HepG2 (cell line): Measurements from ENCODE around the gene ABCA3. TPM values are rescaled to one million over a fixed set of nuclear protein-coding genes. Genes with fewer than 3 reads are reported as not detected.

Source experiments
- ATAC-seq: fragments of 200-7000 bp; cut with Tn5 transposase; 3 replicates; pipeline ENCODE4 v1.9.1; 2020; ENCODE audit warnings: mild to moderate bottlenecking, moderate library complexity
- BruUV-seq: library from RNA; stranded (reverse); fragments of 400-500 nt; replicated peaks from 2 replicates; lab custom pipeline; 2021; lab: Mats Ljungman, UMichigan
- CTCF ChIA-PET: fragments of 300-600 bp; formaldehyde crosslinking; extraction: SDS; loops from one replicate; lab custom pipeline; 2021; ENCODE audit warnings: low total read pairs, inconsistent platforms, low intra/inter-chr PET ratio; lab: Yijun Ruan, JAX
- POLR2A ChIA-PET: fragments of 350-600 bp; sonication (Branson Sonifier 250); formaldehyde crosslinking; loops from one replicate; lab custom pipeline; 2020; ENCODE audit warnings: antibody characterized with exemption, inconsistent platforms; lab: Yijun Ruan, JAX
- DNase-seq: peaks from one replicate; pipeline ENCODE4 v3.0.0-alpha.2; 2015; ENCODE audit warnings: low spot score
- FAIRE-seq: peaks from 3 replicates; lab custom pipeline; 2011; peaks lifted over from hg19 to GRCh38; lab: Jason Lieb, UNC
- H2AFZ ChIP-seq: one replicate; pipeline ENCODE4 v1.6.1; 2011; ENCODE audit warnings: low read length, inconsistent platforms
- H3K27ac ChIP-seq: fragments of 300-600 bp; 3 replicates; pipeline ENCODE4 v1.8.0; 2011; ENCODE audit warnings: mixed run types, mild to moderate bottlenecking, mixed read lengths, low read length, inconsistent platforms; ENCODE audit not compliant: insufficient read depth; ENCODE audit errors: extremely low read length
- H3K27me3 ChIP-seq, 2 experiments: fragments of 200-600 bp in 1 of 2; 2 replicates in 1 of 2; 3 replicates in 1 of 2; pipeline versions ENCODE4 v1.6.0 to v1.8.0; 2011; ENCODE audit warnings: low read length in 2 of 2, mild to moderate bottlenecking in 2 of 2, moderate library complexity in 2 of 2, inconsistent platforms in 1 of 2; ENCODE audit not compliant: insufficient read depth in 2 of 2, control insufficient read depth in 1 of 2
- H3K36me3 ChIP-seq, 2 experiments: fragments of 200-600 bp in 1 of 2; replicated peaks in 1 of 2; 2 replicates in 1 of 2; 3 replicates in 1 of 2; pipeline versions ENCODE4 v1.5.1 to v1.8.0; 2011; ENCODE audit warnings: low read length in 2 of 2, inconsistent platforms in 1 of 2; ENCODE audit not compliant: insufficient read depth in 2 of 2, control insufficient read depth in 1 of 2
- H3K4me1 ChIP-seq: 2 replicates; pipeline ENCODE4 v1.5.1; 2012; ENCODE audit warnings: low read length, inconsistent platforms; ENCODE audit not compliant: insufficient read depth
- H3K4me2 ChIP-seq: 2 replicates; pipeline ENCODE4 v1.6.0; 2011; ENCODE audit warnings: low read depth, low read length, inconsistent platforms
- H3K4me3 ChIP-seq, 3 experiments: fragments of 200-600 bp in 1 of 3; sonication (generic), shearing (Covaris generic) in 1 of 3; replicated peaks in 1 of 3; 2 replicates each; pipeline ENCODE4 v1.5.1; 2011 to 2016; ENCODE audit warnings: low read length in 3 of 3, inconsistent platforms in 2 of 3, low read depth in 2 of 3, mild to moderate bottlenecking in 2 of 3, control low read depth in 1 of 3, mixed read lengths in 1 of 3; ENCODE audit not compliant: insufficient read depth in 1 of 3
- H3K79me2 ChIP-seq: one replicate; pipeline ENCODE4 v1.6.1; 2011; ENCODE audit warnings: low read length, inconsistent platforms; ENCODE audit not compliant: insufficient read depth
- H3K9ac ChIP-seq: 2 replicates; pipeline ENCODE4 v1.6.0; 2011; ENCODE audit warnings: mild to moderate bottlenecking, low read depth, low read length, inconsistent platforms; ENCODE audit not compliant: insufficient read depth
- H3K9me3 ChIP-seq: 2 replicates; pipeline ENCODE4 v1.5.1; 2012; ENCODE audit warnings: mild to moderate bottlenecking, low read length
- H4K20me1 ChIP-seq: 2 replicates; pipeline ENCODE4 v1.6.0; 2011; ENCODE audit warnings: inconsistent platforms, mild to moderate bottlenecking, low read length, moderate library complexity; ENCODE audit not compliant: insufficient read depth
- FOSL2 ChIP-seq: sonication (generic); formaldehyde crosslinking; IDR thresholded peaks from 2 replicates; pipeline ENCODE4 v1.4.0; 2020; ENCODE audit warnings: missing genetic modification reagents
- GTF3A ChIP-seq: sonication (generic); formaldehyde crosslinking; conservative IDR thresholded peaks from 2 replicates; pipeline ENCODE4 v1.4.0; 2020; ENCODE audit warnings: mild to moderate bottlenecking, missing genetic modification reagents
- HDAC1 ChIP-seq: sonication (generic); formaldehyde crosslinking; IDR thresholded peaks from 2 replicates; pipeline ENCODE4 v1.5.1; 2020; ENCODE audit warnings: mild to moderate bottlenecking, missing genetic modification reagents
- MED8 ChIP-seq: sonication (generic); formaldehyde crosslinking; IDR thresholded peaks from 2 replicates; pipeline ENCODE4 v1.8.1; 2023; ENCODE audit warnings: mild to moderate bottlenecking, missing genetic modification reagents; ENCODE audit not compliant: insufficient replicate concordance
- ZBTB42 ChIP-seq: sonication (generic); formaldehyde crosslinking; IDR thresholded peaks from 2 replicates; pipeline ENCODE4 v1.5.0; 2020; ENCODE audit warnings: mild to moderate bottlenecking, missing genetic modification reagents
- ZFY ChIP-seq: sonication (generic); formaldehyde crosslinking; IDR thresholded peaks from 2 replicates; pipeline ENCODE4 v1.4.0; 2020; ENCODE audit warnings: missing genetic modification reagents
- ZKSCAN5 ChIP-seq: sonication (generic); formaldehyde crosslinking; IDR thresholded peaks from 2 replicates; pipeline ENCODE4 v1.5.1; 2020; ENCODE audit warnings: mild to moderate bottlenecking, missing genetic modification reagents
- ZNF451 ChIP-seq: sonication (generic); formaldehyde crosslinking; IDR thresholded peaks from 2 replicates; pipeline ENCODE4 v1.5.0; 2020; ENCODE audit warnings: mild to moderate bottlenecking, missing genetic modification reagents
- ZNF562 ChIP-seq: sonication (generic); formaldehyde crosslinking; IDR thresholded peaks from 2 replicates; pipeline ENCODE4 v1.8.0; 2022; ENCODE audit warnings: missing genetic modification reagents, borderline replicate concordance
- WGBS: methylation state at CpG from one replicate; pipeline ENCODE4 v1.1.6; 2017; ENCODE audit warnings: low lambda C conversion rate; 5-methylcytosine and 5-hydroxymethylcytosine counted together
- in situ Hi-C: cut with HindIII; loops from 2 replicates; pipeline ENCODE4 v1.10.0; 2017; ENCODE audit warnings: low pct_unique_long_range_greater_than_20kb; ENCODE audit not compliant: extremely low pct_ligation_motif_present
- intact Hi-C: fragments of 100-400 bp; cut with micrococcal nuclease; formaldehyde crosslinking; loops from one replicate; pipeline ENCODE4 v1.10.0; 2022; ENCODE audit not compliant: unreplicated experiment
- polyA plus RNA-seq, 8 experiments: library from polyadenylated mRNA; depleted of rRNA in 3 of 8; stranded (reverse) in 7 of 8; unstranded in 1 of 8; fragments of >200 nt; fragmentation: Illumina TruSeq in 4 of 8; extraction: Trizol in 4 of 8; gene quantifications; 2 replicates each; pipeline versions ENCODE4 v1.2.1 to v1.2.3, GENCODE V29; 2011 to 2016; ENCODE audit warnings: low read depth in 4 of 8, missing spikeins in 1 of 8, mixed read lengths in 1 of 8; ENCODE audit not compliant: insufficient read depth in 1 of 8
- total RNA-seq, 5 experiments: library from RNA; depleted of rRNA; stranded (reverse); fragments of >200 nt; fragmentation: Illumina TruSeq; extraction: Trizol; gene quantifications; 2 replicates each; pipeline ENCODE4 v1.2.3, GENCODE V29; 2016; ENCODE audit warnings: low read depth in 1 of 5
- TF ChIP-seq, protein P1 (sequence below): sonication (generic); formaldehyde crosslinking; IDR thresholded peaks from 2 replicates; pipeline ENCODE4 v1.5.0; 2020; ENCODE audit warnings: missing genetic modification reagents
- TF ChIP-seq, protein P2 (sequence below): sonication (generic); formaldehyde crosslinking; IDR thresholded peaks from 2 replicates; pipeline ENCODE4 v1.4.0; 2020; ENCODE audit warnings: missing genetic modification reagents
- TF ChIP-seq, protein P3 (sequence below): sonication (generic); formaldehyde crosslinking; IDR thresholded peaks from 2 replicates; pipeline ENCODE4 v1.5.0; 2020; ENCODE audit warnings: missing genetic modification reagents

The ABCA3 gene
- total and polyA plus RNA-seq, 2 of the 13 experiments (the other 11 are each of a cell fraction or from before 2014, with no cell fraction given) = 0.60 to 1.5 TPM

DNA sequence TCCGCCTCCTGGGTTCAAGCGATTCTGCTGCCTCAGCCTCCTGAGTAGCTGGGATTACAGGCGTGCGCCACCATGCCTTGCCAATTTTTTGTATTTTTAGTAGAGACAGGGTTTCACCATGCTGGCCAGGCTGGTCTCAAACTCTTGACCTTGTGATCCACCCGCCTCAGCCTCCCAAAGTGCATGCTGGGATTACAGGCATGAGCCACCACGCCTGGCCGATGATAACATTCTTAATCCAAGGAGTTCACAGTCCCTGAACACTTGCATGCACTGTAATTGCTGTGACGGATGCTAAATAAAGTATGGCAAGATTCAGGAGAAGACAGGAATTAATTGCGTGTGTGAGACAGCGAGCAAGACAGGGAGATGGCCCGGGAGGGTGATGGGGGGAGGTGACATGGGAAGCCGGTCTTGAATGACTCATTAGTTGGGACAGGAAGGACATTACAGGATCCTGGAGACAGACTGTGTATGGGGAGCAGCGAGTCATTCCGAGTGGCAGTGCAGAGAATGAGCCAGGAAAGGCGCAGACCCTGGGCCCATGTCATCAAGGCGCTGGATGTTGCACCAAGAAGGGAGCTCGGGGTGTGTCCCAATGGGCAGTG lies 6.7 kb downstream of the ABCA3 start:
- no peak overlapping the region for H3K4me2 ChIP-seq
- no peaks in the 10 kb centered on the region for H3K79me2 ChIP-seq
- intact Hi-C loops (no loop called here), in situ Hi-C loops (no loop called here)
- H2AFZ ChIP-seq = no peak overlapping the region
- H3K27me3 ChIP-seq = peaks cover 9 to 56% of the 10 kb centered on the region in 2 experiments
- FAIRE-seq = no peak
- H3K4me1 ChIP-seq = peaks cover under 1% of the 10 kb centered on the region; the same call in 1 of the 2 replicates
- 0 out of 2 replicates have a peak, but pooled peaks cover 2% of the 10 kb centered on the region for H4K20me1 ChIP-seq
- H3K36me3 ChIP-seq = no peaks in the 10 kb centered on the region
- DNase-seq = peak; percentile 20
- no TSS peak for BruUV-seq
- 23% methylated on average over 13 of the region's 17 CpGs for whole genome bisulfite sequencing
- no peak overlapping the region for H3K4me3 ChIP-seq
- POLR2A ChIA-PET = no interaction called here
- H3K27ac ChIP-seq = no peak overlapping the region
- CTCF ChIA-PET = no interaction called here
- no peak for ATAC-seq
- no peaks in the 10 kb centered on the region for H3K9me3 ChIP-seq
- no peak overlapping the region for H3K9ac ChIP-seq
- TF ChIP-seq ZNF562 (CRISPR knock-in tag) (no peak), FOSL2 (CRISPR knock-in tag) (peak; percentile 76)

DNA sequence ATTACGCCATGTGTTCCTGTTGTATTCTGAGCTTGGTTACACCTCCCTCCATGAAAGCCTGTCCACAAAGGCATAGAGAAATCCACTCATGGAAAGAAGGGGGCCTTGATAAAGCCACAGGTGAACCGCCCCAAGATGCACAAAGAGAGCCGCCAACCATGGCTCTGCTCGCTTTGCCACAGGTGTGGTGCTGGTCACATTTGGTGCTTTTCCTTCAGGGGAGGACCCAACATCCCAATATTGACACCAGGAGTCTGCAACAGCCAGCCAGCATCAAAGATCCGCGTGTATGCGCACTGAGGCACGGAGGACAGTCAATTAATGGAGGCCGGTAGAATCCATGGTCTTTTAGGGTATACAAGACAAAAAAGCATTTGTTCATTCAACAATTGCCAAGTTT lies 7.3 kb downstream of the ABCA3 start:
- FAIRE-seq = no peak
- Histone ChIP-seq H3K27me3 (peaks cover 9 to 58% of the 10 kb centered on the region in 2 experiments), H3K4me3 (no peak overlapping the region), H2AFZ (no peak overlapping the region), H3K9me3 (no peaks in the 10 kb centered on the region), H3K9ac (no peak overlapping the region), H3K4me2 (no peak overlapping the region), H4K20me1 (0 out of 2 replicates have a peak, but pooled peaks cover 2% of the 10 kb centered on the region), H3K27ac (no peak overlapping the region), H3K4me1 (no peaks in the 10 kb centered on the region), H3K79me2 (no peaks in the 10 kb centered on the region), H3K36me3 (no peaks in the 10 kb centered on the region)
- CTCF ChIA-PET = no interaction called here
- no peak for ATAC-seq
- in situ Hi-C loops = no loop called here
- POLR2A ChIA-PET = no interaction called here
- 83% methylated on average over 7 of the region's 9 CpGs for WGBS
- intact Hi-C loops = no loop called here
- BruUV-seq = no TSS peak
- no peak for TF ChIP-seq GTF3A
- TF ChIP-seq, protein P1, sequence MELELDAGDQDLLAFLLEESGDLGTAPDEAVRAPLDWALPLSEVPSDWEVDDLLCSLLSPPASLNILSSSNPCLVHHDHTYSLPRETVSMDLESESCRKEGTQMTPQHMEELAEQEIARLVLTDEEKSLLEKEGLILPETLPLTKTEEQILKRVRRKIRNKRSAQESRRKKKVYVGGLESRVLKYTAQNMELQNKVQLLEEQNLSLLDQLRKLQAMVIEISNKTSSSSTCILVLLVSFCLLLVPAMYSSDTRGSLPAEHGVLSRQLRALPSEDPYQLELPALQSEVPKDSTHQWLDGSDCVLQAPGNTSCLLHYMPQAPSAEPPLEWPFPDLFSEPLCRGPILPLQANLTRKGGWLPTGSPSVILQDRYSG (CRISPR knock-in tag) = no peak
- TF ChIP-seq ZKSCAN5 (CRISPR knock-in tag) = no peak
- TF ChIP-seq, protein P2, sequence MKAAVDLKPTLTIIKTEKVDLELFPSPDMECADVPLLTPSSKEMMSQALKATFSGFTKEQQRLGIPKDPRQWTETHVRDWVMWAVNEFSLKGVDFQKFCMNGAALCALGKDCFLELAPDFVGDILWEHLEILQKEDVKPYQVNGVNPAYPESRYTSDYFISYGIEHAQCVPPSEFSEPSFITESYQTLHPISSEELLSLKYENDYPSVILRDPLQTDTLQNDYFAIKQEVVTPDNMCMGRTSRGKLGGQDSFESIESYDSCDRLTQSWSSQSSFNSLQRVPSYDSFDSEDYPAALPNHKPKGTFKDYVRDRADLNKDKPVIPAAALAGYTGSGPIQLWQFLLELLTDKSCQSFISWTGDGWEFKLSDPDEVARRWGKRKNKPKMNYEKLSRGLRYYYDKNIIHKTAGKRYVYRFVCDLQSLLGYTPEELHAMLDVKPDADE (CRISPR knock-in tag) = no peak
- TF ChIP-seq ZNF451 (CRISPR knock-in tag) = no peak
- no peak for TF ChIP-seq ZFY (CRISPR knock-in tag)
- TF ChIP-seq, protein P3, sequence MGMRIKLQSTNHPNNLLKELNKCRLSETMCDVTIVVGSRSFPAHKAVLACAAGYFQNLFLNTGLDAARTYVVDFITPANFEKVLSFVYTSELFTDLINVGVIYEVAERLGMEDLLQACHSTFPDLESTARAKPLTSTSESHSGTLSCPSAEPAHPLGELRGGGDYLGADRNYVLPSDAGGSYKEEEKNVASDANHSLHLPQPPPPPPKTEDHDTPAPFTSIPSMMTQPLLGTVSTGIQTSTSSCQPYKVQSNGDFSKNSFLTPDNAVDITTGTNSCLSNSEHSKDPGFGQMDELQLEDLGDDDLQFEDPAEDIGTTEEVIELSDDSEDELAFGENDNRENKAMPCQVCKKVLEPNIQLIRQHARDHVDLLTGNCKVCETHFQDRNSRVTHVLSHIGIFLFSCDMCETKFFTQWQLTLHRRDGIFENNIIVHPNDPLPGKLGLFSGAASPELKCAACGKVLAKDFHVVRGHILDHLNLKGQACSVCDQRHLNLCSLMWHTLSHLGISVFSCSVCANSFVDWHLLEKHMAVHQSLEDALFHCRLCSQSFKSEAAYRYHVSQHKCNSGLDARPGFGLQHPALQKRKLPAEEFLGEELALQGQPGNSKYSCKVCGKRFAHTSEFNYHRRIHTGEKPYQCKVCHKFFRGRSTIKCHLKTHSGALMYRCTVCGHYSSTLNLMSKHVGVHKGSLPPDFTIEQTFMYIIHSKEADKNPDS = no peak
- no peak for TF ChIP-seq MED8 (CRISPR knock-in tag)
- no peak for TF ChIP-seq HDAC1 (CRISPR knock-in tag)
- TF ChIP-seq ZBTB42 (CRISPR knock-in tag) = no peak
- no peak for DNase-seq
